SJSA1 (cell line): ENCODE measurements around the gene CCDC154. TPM values are rescaled to one million over a fixed set of nuclear protein-coding genes. Genes with fewer than 3 reads are reported as not detected.

Experiments used
- DNase-seq, 2 experiments: peaks; one replicate each; pipeline ENCODE4 v3.0.0-alpha.2; 2015 to 2020; ENCODE audit warnings: low spot score in 2 of 2, low read depth in 1 of 2
- H3K27ac ChIP-seq: fragments of 250-450 bp; sonication (Bioruptor Pico); 2 replicates; pipeline ENCODE4 v1.5.1; 2020; ENCODE audit warnings: mild to moderate bottlenecking, moderate library complexity
- H3K27me3 ChIP-seq: fragments of 250-450 bp; sonication (Bioruptor Pico); replicated peaks from 2 replicates; pipeline ENCODE4 v1.5.1; 2020; ENCODE audit warnings: mild to moderate bottlenecking, moderate library complexity
- H3K36me3 ChIP-seq: fragments of 250-450 bp; sonication (Bioruptor Pico); 2 replicates; pipeline ENCODE4 v1.5.1; 2020; ENCODE audit warnings: mild to moderate bottlenecking
- H3K4me1 ChIP-seq: fragments of 250-450 bp; sonication (Bioruptor Pico); replicated peaks from 2 replicates; pipeline ENCODE4 v1.6.1; 2021; ENCODE audit warnings: mild to moderate bottlenecking
- H3K4me3 ChIP-seq: fragments of 250-450 bp; sonication (Bioruptor Pico); 2 replicates; pipeline ENCODE4 v1.5.1; 2020; ENCODE audit warnings: mild to moderate bottlenecking
- H3K9me3 ChIP-seq: fragments of 250-450 bp; sonication (Bioruptor Pico); replicated peaks from 2 replicates; pipeline ENCODE4 v1.5.1; 2020; ENCODE audit warnings: mild to moderate bottlenecking
- total RNA-seq: library from RNA; depleted of rRNA; stranded (reverse); fragments of >200 nt; shearing (Covaris generic); gene quantifications from 2 replicates; pipeline ENCODE4 v1.2.3, GENCODE V29; 2014; rRNA removed

The CCDC154 gene, protein sequence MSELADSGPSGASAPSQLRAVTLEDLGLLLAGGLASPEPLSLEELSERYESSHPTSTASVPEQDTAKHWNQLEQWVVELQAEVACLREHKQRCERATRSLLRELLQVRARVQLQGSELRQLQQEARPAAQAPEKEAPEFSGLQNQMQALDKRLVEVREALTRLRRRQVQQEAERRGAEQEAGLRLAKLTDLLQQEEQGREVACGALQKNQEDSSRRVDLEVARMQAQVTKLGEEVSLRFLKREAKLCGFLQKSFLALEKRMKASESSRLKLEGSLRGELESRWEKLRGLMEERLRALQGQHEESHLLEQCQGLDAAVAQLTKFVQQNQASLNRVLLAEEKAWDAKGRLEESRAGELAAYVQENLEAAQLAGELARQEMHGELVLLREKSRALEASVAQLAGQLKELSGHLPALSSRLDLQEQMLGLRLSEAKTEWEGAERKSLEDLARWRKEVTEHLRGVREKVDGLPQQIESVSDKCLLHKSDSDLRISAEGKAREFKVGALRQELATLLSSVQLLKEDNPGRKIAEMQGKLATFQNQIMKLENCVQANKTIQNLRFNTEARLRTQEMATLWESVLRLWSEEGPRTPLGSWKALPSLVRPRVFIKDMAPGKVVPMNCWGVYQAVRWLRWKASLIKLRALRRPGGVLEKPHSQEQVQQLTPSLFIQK
- not detected in 2 replicates for total RNA-seq

DNA sequence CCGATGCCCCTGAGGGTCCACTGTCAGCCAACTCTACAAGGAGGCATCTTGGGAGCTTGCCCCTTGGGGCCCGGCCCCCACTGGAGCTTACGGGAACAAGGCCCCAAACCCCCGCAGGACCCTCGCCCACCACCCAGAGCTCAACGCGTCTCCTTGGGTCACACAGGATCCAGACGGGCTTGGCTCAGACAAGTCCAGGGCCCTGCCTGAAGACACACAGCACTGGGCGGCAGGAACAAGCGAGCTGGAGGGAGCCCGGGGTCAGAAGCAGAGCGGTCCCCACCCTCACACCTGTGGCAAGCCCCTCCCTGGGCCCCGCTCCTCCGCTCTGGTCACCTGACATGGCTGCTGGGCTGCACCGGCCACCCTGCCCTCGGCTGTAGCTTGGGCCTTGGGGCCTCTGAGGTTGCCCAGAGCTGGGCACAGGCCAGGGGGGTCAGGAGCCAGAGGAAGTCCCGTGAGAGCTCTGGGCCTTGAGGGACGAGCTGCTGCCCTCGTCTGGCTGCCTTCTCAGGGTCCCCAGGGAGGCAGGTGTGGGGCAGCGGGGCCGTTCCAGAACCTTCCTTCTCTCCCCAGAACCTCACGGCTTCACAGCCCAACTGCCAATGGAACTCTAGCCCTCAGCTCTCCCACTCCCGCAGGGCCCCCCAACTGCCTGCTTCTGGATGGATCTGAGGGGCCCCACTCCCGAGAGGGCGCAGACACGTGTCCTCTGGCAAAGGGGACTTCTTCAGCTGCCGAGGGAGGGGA, at the start of gene CCDC154:
TSS of gene CCDC154 (minus strand) at position 577 of the 750 bp plus-strand sequence. CDS start at position 343, 234 bp downstream.
- Histone ChIP-seq H3K4me3 (no peak within 1 kb of the TSS), H3K27me3 (no peaks in the 10 kb centered on the region), H3K9me3 (no peaks in the 10 kb centered on the region), H3K4me1 (no peaks in the 10 kb centered on the region), H3K36me3 (0 out of 2 replicates have a peak, but pooled peaks cover 7% of the 10 kb centered on the region), H3K27ac (no peak within 1 kb of the TSS)
- no peak for DNase-seq

DNA sequence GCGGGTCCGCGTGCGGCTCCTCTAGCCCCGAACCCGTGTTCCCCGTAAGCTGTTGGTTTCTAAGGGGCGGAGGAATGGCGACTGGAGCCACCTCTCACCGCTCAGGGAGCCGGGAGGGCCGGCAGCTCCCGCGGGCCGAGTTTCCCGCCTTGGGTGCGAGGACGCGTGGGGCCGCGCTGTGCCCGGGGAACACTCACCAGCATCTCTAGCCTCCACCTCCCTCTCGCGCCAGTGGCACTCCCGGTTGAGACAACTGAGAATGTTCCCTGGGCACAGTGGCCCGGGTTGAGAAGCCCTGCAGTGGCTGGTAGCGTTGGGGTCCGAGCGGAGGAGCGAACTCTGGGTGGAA, 49.4 kb upstream of the CCDC154 start:
- peak; percentile 26 to 46 for DNase-seq
- 0 out of 2 replicates have a peak, but pooled peaks cover 2% of the 10 kb centered on the region for H3K9me3 ChIP-seq
- H3K36me3 ChIP-seq, result peaks cover 45% of the 10 kb centered on the region
- peaks cover 13% of the 10 kb centered on the region for H3K4me1 ChIP-seq
- no peaks in the 10 kb centered on the region for H3K27me3 ChIP-seq
- peak overlapping the region; percentile 71; the same call in 1 of the 2 replicates for H3K27ac ChIP-seq
- peak overlapping the region; percentile 66 for H3K4me3 ChIP-seq

DNA sequence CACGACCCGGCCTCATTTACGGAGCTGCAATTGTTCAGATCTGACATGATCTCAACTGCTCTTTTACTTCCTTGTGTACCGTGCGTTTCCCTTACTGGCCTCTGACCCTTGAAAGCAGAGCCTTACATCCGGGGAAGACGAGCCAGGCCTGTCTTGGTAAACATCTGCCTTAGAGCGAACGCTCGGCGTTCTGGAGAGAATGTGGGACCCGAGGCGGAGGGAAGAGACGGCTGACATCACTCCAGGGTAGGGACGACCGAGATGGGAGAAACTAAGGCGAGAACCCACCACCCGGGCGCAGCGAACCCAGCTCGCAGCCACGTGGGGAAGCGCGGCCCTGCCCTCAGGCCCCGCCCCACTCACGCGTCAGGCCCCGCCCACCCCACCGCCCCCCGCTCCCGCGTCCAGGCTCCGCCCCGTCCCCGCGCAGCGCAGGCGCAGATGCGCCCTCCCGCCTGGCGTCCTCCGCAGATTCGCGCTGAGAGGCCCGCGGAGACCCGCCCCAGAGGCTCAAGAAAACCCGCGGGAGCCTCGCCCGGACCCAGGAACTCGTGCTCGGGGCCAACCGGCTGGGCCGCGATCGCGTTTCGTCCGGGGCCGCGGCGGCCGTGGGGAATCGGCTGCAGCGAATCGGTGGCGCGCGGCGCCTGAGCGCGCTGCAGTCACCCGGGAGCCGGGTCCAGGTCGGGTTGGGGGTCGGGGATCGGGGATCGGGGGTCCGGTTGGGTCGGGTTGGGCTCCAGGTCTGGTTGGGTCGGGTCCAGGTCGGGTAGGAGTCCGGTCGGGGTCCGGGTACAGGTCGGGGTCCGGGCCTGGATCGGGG, 48.8 kb upstream of the CCDC154 start, which contains the start of gene TELO2:
TSS of gene TELO2 (plus strand) at position 438 of the 823 bp plus-strand sequence. CDS start 922 bp downstream, outside the sequence.
- Histone ChIP-seq H3K4me1 (peaks cover 13% of the 10 kb centered on the region), H3K36me3 (peaks cover 41% of the 10 kb centered on the region), H3K27me3 (no peaks in the 10 kb centered on the region), H3K4me3 (peak within 1 kb of the TSS; percentile 66), H3K27ac (peak within 1 kb of the TSS; percentile 71), H3K9me3 (0 out of 2 replicates have a peak, but pooled peaks cover 2% of the 10 kb centered on the region)
- DNase-seq, result peak; percentile 76 to 83

DNA sequence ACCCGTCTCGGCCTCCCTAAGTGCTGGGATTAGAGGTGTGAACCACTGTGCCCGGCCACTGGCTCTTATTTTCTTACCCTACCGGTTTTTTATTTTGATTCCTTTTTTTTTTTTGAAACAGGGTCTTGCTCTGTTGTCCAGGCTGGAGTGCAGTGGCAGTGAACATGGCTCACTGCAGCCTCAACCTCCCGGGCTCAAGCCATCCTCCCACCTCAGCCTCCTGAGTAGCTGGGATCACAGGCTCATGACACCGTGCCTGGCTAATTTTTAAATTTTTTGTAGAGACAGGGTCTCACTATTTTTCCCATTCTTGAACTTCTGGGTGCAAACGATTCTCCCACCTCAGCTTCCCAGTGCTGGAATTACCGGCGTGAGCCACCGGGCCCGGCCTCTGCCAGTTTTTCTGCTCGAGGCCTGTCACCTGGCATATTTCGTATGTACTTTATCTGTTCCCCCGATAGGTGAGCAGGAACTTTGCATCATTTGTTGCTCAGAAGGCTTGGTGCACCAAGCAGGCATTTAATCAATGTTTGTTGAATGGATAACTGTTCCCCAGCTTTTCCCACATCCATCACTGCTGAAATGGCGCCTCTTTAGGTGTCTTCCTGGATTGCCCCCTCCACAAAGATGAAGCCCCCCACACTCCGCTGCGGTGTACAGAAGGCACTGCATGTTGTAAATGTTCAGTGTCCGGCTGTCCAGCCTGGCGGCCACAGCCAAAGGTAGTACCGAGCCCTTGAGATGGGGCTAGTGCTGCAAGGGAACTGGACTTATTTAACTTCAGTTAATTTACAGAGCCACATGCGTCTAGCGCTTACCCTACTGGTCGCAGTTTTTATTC, 47.9 kb upstream of the CCDC154 start:
- H3K27me3 ChIP-seq, result no peaks in the 10 kb centered on the region
- DNase-seq, result no peak
- no peak overlapping the region for H3K27ac ChIP-seq
- H3K4me1 ChIP-seq, result peaks cover 13% of the 10 kb centered on the region
- peaks cover 32% of the 10 kb centered on the region for H3K36me3 ChIP-seq
- H3K4me3 ChIP-seq, result peak overlapping the region; percentile 66
- 0 out of 2 replicates have a peak, but pooled peaks cover 2% of the 10 kb centered on the region for H3K9me3 ChIP-seq

DNA sequence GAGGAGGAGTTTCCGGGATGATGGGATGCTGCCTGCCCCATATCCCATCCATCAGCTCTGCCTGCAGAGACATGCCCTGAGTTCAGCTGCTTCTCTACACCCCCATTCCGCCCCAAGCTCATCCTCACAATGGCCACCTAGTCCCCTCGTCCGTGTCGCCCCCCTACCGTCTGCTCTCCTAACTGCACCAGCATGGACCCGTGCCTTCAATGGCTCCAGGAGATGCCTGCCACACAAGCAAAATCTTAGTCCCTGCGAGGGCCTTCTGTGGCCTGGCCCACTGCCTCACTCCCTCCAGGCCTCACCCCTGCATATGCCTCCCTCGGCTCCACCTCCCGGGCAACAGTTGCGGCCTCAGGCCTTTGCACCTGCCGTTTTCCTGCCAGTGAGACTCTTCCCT, 47.0 kb upstream of the CCDC154 start:
- no peak overlapping the region for H3K27ac ChIP-seq
- DNase-seq, result no peak
- H3K4me3 ChIP-seq, result no peak overlapping the region
- H3K27me3 ChIP-seq, result no peaks in the 10 kb centered on the region; the same call in 1 of the 2 replicates
- H3K36me3 ChIP-seq, result peaks cover 23% of the 10 kb centered on the region
- peaks cover 13% of the 10 kb centered on the region for H3K4me1 ChIP-seq
- H3K9me3 ChIP-seq, result 0 out of 2 replicates have a peak, but pooled peaks cover 2% of the 10 kb centered on the region

DNA sequence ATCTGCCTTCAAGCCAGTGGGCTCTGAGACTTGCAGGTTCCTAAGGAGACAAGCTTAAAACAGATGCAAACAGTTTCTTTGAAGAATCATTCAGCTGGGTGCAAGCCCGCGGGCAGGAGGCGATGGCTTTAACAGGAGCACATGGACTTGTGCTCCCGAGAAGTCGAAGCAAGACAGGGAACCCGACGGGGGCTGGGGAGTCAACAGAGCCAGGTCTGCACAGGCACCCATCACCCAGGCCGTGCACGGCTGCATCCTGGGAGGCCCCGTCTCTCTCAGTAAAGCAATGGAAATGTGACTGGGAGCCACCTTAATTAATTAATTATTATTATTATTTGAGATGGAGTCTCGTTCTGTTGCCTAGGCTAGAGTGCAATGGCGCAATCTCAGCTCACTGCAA, 44.7 kb upstream of the CCDC154 start:
- 0 out of 2 replicates have a peak, but pooled peaks cover 2% of the 10 kb centered on the region for H3K9me3 ChIP-seq
- H3K36me3 ChIP-seq, result peaks cover under 1% of the 10 kb centered on the region; the same call in 1 of the 2 replicates
- no peak overlapping the region for H3K27ac ChIP-seq
- H3K4me1 ChIP-seq, result peaks cover 6% of the 10 kb centered on the region
- H3K4me3 ChIP-seq, result no peak overlapping the region
- no peaks in the 10 kb centered on the region; the same call in 1 of the 2 replicates for H3K27me3 ChIP-seq
- no peak for DNase-seq

DNA sequence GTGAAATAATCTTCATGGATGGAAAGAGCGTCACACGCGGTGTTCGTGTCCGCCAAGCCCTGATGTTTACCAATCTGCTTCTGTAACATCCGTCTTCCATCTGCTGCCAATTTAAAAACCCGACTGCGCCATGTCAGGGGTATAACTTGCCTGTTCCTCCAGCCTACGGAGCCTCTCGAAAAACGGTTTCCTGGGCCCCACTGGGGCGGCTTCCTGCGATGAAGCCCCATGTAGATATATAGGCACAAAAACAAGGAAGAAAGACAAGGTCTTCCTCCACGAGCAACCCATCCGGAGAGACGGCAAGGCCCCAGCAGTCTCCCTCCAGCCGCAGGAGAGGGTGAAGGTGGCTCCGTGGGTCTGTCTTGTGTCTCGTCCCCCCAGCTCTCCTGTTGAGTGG, 44.3 kb upstream of the CCDC154 start, which contains the start of gene PTX4:
TSS of gene PTX4 (minus strand) at position 326 of the 400 bp plus-strand sequence. CDS start at position 291, 35 bp downstream.
- H3K27ac ChIP-seq, result no peak within 1 kb of the TSS
- DNase-seq, result no peak
- peaks cover 5% of the 10 kb centered on the region for H3K4me1 ChIP-seq
- no peaks in the 10 kb centered on the region; the same call in 1 of the 2 replicates for H3K27me3 ChIP-seq
- H3K9me3 ChIP-seq, result 0 out of 2 replicates have a peak, but pooled peaks cover 2% of the 10 kb centered on the region
- H3K36me3 ChIP-seq, result no peaks in the 10 kb centered on the region
- H3K4me3 ChIP-seq, result no peak within 1 kb of the TSS

DNA sequence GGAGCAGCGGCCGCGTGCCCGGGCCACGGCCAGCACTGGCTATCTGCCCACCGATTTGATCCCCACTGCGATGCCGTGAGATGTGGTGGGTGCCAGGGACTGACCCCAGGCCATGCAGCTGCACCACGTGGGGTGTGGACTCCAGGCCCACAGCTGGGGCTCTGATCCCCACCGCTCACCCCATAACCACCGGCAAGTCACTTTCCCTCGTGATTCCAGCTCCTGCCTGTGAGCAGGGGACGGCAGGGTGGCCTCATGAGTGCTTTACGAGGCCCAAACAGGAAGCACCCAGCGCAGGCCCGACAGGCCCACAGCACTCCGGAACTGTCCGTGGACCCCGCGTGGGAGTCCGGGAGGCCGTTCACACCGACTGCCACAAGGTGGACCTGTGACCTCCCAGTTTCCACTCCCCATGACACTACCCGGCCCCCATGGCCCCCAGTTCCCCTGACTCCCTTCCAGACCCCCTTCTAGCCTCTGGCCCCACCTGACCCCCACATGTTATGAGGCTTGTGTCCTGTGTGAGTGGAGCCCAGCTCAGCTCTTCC, 43.8 kb upstream of the CCDC154 start:
- Histone ChIP-seq H3K27me3 (no peaks in the 10 kb centered on the region; the same call in 1 of the 2 replicates), H3K4me1 (peaks cover 5% of the 10 kb centered on the region), H3K4me3 (no peak overlapping the region), H3K27ac (no peak overlapping the region), H3K9me3 (0 out of 2 replicates have a peak, but pooled peaks cover 2% of the 10 kb centered on the region), H3K36me3 (no peaks in the 10 kb centered on the region)
- no peak for DNase-seq

DNA sequence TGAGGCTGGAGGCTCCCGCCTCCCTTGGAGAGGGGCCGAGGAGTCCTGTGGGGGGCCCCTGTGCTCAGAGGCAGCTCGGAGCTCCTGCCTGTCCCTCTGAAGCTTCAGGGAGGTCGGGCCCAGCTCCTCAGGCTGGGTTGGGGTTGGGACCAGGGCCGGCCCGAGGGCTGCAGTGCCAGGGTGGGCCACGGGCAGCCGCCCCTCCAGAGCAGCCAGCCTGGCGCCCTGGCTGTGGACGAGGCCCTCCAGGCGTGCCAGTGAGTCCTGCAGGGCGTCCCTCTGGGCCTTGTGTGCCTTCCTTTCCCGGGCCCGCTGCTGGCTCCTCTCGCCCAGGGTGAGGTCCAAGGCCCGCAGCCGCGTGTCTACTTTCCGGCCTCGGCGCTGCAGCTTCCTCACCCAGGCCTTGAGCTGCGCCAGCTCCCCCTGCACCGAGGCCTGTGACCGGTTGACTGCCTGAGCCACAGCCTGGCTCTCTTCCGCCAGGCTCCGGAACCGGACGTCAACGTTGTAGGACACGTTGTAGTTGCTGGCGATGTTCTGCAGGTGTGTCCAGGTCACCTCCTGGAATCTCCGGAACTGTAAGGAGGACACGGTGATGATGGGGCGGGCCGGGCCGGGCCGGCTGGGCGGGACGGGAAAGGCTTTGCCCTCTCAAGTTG, 43.2 kb upstream of the CCDC154 start:
- no peaks in the 10 kb centered on the region; the same call in 1 of the 2 replicates for H3K27me3 ChIP-seq
- no peaks in the 10 kb centered on the region for H3K36me3 ChIP-seq
- no peak overlapping the region for H3K4me3 ChIP-seq
- no peak for DNase-seq
- H3K4me1 ChIP-seq, result no peaks in the 10 kb centered on the region; the same call in 1 of the 2 replicates
- no peak overlapping the region for H3K27ac ChIP-seq
- H3K9me3 ChIP-seq, result no peaks in the 10 kb centered on the region

DNA sequence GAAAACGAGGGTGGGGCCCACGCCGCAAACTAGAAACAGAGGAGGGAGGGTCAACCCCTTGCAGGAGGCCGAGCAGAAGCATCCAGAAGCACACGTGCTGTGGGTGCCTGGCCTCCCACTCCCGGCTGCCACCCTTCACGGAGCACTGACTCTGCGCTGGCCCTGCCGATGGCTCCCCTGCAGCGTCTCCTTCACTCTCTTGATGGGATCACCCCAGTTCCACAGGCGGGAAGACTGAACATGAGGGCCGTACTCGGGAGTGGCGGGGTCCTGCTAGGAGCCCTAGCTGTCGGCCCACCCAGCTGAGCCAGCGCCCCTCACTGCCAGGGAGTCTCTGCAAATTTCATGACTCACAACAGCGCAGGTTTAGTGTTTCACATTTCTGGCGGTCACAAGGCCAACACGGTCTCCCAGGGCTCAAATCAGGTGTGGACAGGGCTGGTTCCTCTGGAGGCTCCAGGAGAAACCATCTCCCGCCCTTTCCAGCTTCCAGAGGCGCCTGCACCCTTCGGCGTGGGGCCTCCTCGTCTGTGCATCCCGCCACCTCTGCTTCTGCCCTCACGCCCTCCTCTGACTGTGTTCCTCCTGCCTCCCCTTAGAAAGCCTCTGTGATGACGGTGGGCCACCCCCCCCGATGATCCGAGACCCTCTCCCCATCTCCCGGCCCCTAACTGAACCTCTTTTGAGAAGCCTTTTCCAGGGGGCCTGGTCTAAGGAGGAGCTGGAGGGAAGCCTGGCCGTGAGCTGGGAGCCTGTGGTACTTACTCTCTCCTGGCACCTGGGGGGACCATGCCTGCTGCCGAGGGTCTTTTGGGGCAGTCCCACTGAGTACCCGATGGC, 42.4 kb upstream of the CCDC154 start:
- H3K27ac ChIP-seq, result no peak overlapping the region
- no peaks in the 10 kb centered on the region; the same call in 1 of the 2 replicates for H3K27me3 ChIP-seq
- no peaks in the 10 kb centered on the region for H3K9me3 ChIP-seq
- no peak overlapping the region for H3K4me3 ChIP-seq
- H3K4me1 ChIP-seq, result peaks cover 4% of the 10 kb centered on the region
- no peaks in the 10 kb centered on the region for H3K36me3 ChIP-seq
- DNase-seq, result no peak
